Ureter (tissue), 1 donor: Measurements from ENCODE around the gene EIF5A2. TPM values are rescaled to one million over a fixed set of nuclear protein-coding genes. Genes with fewer than 3 reads are reported as not detected.
"Not testable (repeated sequence)": the region's sequence is repeated elsewhere in the genome, so short reads cannot be mapped to it uniquely, and the experiment has no call there.

ENCODE experiments used
- DNase-seq: peaks from one replicate; pipeline ENCODE4 v3.0.0-alpha.2; 2020; ENCODE audit warnings: low spot score
- total RNA-seq: library from RNA; stranded (reverse); gene quantifications from one replicate; pipeline ENCODE4 v1.2.4, GENCODE V29; 2023
- donor health status: DM: yes; HTN: yes; CAD: no.

The EIF5A2 gene
- total RNA-seq = 10.2 TPM

- peak; percentile 96 for DNase-seq
Measured at GRCh38 chr3:170908235-170909116, at the start of gene EIF5A2. TSS of gene EIF5A2 (minus strand) at chr3:170908637. CDS start at chr3:170907806, 831 bp downstream.

- no peak for DNase-seq
Measured at GRCh38 chr3:170956647-170957046, 48.2 kb upstream of the EIF5A2 start.

GRCh38 chr3:170953736-170954135, 45.3 kb upstream of the EIF5A2 start:
- DNase-seq = no peak

- DNase-seq = no peak
Measured at GRCh38 chr3:170953229-170953628, 44.8 kb upstream of the EIF5A2 start.

GRCh38 chr3:170949211-170949610, 40.8 kb upstream of the EIF5A2 start:
- DNase-seq = no peak

- no peak for DNase-seq
Measured at GRCh38 chr3:170947018-170947769, 38.8 kb upstream of the EIF5A2 start.

GRCh38 chr3:170942011-170942410, 33.6 kb upstream of the EIF5A2 start:
- no peak for DNase-seq

GRCh38 chr3:170941551-170941950, 33.1 kb upstream of the EIF5A2 start:
- no peak for DNase-seq

- DNase-seq = not testable (repeated sequence)
Measured at GRCh38 chr3:170933039-170933438, 24.6 kb upstream of the EIF5A2 start.

- not testable (repeated sequence) for DNase-seq
Measured at GRCh38 chr3:170923553-170923952, 15.1 kb upstream of the EIF5A2 start.

GRCh38 chr3:170918715-170919114, 10.3 kb upstream of the EIF5A2 start:
- DNase-seq = no peak

- no peak for DNase-seq
Measured at GRCh38 chr3:170914690-170915089, 6.3 kb upstream of the EIF5A2 start.

- DNase-seq = no peak
Measured at GRCh38 chr3:170914212-170914611, 5.8 kb upstream of the EIF5A2 start.

GRCh38 chr3:170911051-170911450, 2.6 kb upstream of the EIF5A2 start:
- DNase-seq = no peak

GRCh38 chr3:170910542-170910941, 2.1 kb upstream of the EIF5A2 start:
- no peak for DNase-seq

GRCh38 chr3:170909129-170909903, 879 bp upstream of the EIF5A2 start:
- no peak for DNase-seq

GRCh38 chr3:170907637-170908234, 701 bp downstream of the EIF5A2 start:
- no peak for DNase-seq

- DNase-seq = no peak
Measured at GRCh38 chr3:170905862-170906261, 2.6 kb downstream of the EIF5A2 start.

GRCh38 chr3:170903123-170903522, 5.3 kb downstream of the EIF5A2 start:
- DNase-seq = no peak

GRCh38 chr3:170899455-170899854, 9.0 kb downstream of the EIF5A2 start:
- DNase-seq = no peak

- no peak for DNase-seq
Measured at GRCh38 chr3:170897978-170898377, 10.5 kb downstream of the EIF5A2 start.

- not testable (repeated sequence) for DNase-seq
Measured at GRCh38 chr3:170897199-170897598, 11.2 kb downstream of the EIF5A2 start.
